Measurements from ENCODE around the gene GNAI3.

Gene GNAI3

GRCh38 chr1:109564194-109564878, 15.9 kb downstream of the GNAI3 start:
- H3K4me3 ChIP-seq (ENCODE audit: low read depth, low read length), result no peak overlapping the region
- in situ Hi-C loops (cut with HindIII; ENCODE audit: low sequenced_read_pairs), result no loop called here
- no peak for TF ChIP-seq CTCF (IDR thresholded peaks at IDR 0.05; ENCODE audit: low read depth, low read length, missing control alignments)
- DNase-seq (ENCODE audit: low read depth), result no peak

- in situ Hi-C loops (cut with HindIII; ENCODE audit: low sequenced_read_pairs), result no loop called here
- TF ChIP-seq CTCF (IDR thresholded peaks at IDR 0.05; ENCODE audit: low read depth, low read length, missing control alignments), result no peak
- no peak for DNase-seq (ENCODE audit: low read depth)
- H3K4me3 ChIP-seq (ENCODE audit: low read depth, low read length), result no peak overlapping the region
These were observed 16.8 kb downstream of the GNAI3 start for GRCh38 chr1:109565241-109565640.

GRCh38 chr1:109566982-109567381, 18.6 kb downstream of the GNAI3 start:
- no peak for TF ChIP-seq CTCF (IDR thresholded peaks at IDR 0.05; ENCODE audit: low read depth, low read length, missing control alignments)
- no peak for DNase-seq (ENCODE audit: low read depth)
- no peak overlapping the region for H3K4me3 ChIP-seq (ENCODE audit: low read depth, low read length)
- in situ Hi-C loops (cut with HindIII; ENCODE audit: low sequenced_read_pairs), result no loop called here

GRCh38 chr1:109567877-109568672, 19.7 kb downstream of the GNAI3 start:
- H3K4me3 ChIP-seq (ENCODE audit: low read depth, low read length), result no peak overlapping the region
- in situ Hi-C loops (cut with HindIII; ENCODE audit: low sequenced_read_pairs), result no loop called here
- DNase-seq (ENCODE audit: low read depth), result no peak
- no peak for TF ChIP-seq CTCF (IDR thresholded peaks at IDR 0.05; ENCODE audit: low read depth, low read length, missing control alignments)

GRCh38 chr1:109569323-109569722, 20.9 kb downstream of the GNAI3 start:
- no peak for DNase-seq (ENCODE audit: low read depth)
- no peak overlapping the region for H3K4me3 ChIP-seq (ENCODE audit: low read depth, low read length)
- in situ Hi-C loops (cut with HindIII; ENCODE audit: low sequenced_read_pairs), result no loop called here
- no peak for TF ChIP-seq CTCF (IDR thresholded peaks at IDR 0.05; ENCODE audit: low read depth, low read length, missing control alignments)

- DNase-seq (ENCODE audit: low read depth), result no peak
- no peak overlapping the region for H3K4me3 ChIP-seq (ENCODE audit: low read depth, low read length)
- TF ChIP-seq CTCF (IDR thresholded peaks at IDR 0.05; ENCODE audit: low read depth, low read length, missing control alignments), result no peak
- in situ Hi-C loops (cut with HindIII; ENCODE audit: low sequenced_read_pairs), result no loop called here
These were observed 22.0 kb downstream of the GNAI3 start for GRCh38 chr1:109570414-109570813.
